T1000 (cell line): ENCODE results near the gene HS1BP3.

Experiments used
- DNase-seq: peaks from one replicate; lab custom pipeline; 2025; ENCODE audit warnings: mixed read lengths; lab: John Stamatoyannopoulos, UW

Gene HS1BP3

DNA sequence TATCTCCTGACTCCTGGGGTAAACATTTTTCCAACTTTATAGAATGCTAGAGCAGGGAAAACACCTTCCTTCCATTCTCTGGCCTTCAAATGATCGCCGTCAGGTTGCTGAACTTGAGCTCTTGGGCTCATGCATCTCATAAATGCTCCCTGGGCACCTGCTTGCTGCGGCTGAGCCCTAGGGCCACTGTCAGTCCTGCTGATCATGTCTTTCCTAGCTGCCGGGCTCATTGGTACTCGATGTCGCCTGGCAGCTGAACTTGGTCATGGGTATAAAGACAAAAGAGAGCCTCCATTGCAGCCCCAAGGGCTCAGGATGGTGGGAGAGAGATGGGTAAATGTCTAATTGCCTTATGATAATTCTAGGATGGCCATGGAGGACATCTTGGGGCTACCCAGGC is 80.6 kb downstream of the HS1BP3 start:
- DNase-seq, result no peak

DNA sequence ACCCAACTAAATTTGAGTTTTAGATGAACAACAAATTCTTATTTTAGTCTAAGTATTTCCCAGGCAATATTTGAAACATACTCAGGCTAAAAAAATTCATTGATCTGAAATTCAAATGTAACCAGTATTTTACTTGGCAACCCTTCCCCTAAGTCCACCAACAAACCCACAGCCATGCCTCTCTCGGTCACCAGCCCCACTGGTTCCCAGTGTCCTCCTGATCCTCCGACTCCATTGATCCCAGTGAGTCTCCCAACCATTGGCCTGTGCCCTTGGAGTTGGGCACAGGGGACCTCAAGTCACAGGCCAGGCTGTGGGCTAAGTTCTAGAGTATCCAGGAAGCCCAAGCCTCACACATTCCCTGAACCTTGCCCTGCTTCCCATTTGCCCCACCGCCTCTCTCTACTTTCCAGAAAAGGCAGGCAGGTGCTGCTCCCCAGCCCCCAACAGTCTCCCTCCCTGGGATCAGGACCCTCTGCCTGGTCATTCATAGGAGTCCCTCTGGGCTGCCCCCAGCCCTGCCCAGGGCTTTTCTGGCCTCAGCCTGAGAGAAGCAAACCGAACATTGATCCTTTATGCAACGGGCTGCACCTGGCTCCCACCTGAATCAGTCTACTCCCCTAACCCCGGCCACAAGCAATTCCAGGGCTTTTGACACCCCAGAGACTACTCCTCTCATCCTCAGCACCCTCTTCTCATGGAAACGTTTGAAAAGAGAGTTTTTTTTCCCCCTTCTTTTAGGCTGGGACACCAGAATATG is 81.3 kb downstream of the HS1BP3 start:
- no peak for DNase-seq

DNA sequence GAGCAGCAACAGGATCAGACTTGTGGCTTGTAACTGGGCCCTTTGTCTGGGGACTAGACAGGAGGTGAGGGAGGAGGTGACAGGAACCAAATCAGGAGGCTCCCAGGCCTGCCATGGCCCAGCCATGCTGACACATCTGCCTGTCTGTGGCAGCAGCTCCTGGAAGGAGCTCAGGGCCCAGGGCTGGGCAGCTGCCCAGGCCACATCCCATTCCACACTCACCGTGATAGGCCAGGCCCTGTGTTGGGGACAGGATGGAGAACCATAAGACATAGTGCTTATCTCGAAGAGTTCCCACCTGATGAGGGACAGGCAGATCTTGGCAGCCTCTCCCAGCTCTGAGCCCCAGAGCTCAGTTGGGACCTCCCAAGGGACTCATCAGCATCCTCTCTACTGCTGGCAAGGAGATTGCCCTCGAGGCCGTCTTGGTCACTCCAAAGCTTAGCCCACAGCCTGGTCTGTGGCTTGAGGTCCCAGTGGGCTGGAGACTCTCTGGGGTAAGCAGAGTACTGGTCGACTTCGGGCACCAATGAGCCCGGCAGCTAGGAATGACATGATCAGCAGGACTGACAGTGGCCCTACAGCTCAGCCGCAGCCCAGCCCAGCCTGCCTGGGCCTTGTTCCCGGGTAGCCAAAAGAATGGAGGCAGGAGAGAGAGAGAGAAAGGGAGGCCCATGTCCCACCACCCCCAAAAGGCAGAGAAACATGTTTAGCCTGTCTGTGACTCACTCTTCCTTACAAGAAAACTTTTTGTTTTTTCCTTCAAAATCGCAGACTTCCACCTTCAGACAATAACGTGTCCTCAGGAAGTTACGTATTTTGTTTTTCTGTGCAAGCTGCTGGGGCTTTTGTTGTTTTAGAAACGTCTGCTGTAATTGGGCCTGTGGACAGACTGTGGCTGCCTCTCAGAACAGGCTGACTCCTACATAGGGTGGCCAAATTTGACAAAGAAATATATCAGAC is 82.1 kb downstream of the HS1BP3 start:
- peak; percentile 29 for DNase-seq

DNA sequence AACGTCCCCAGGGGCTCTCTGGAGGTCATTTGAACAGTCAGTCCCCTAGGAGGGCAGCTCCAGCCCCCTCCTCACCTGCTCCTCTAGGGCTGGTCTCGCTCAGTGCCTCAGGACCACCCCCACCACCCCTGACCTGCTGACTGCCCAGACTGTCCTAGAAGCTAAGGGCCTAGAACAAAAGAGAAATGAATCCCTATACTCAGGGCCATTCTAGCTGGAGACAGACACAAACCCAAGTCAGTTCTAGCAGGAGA is 83.0 kb downstream of the HS1BP3 start:
- DNase-seq, result no peak
